SK-N-SH treated with all-trans-retinoic acid at 6 μM for 48 hours (cell line): Measurements from ENCODE around the gene RNASE1.
"Not testable (repeated sequence)": the region's sequence is repeated elsewhere in the genome, so short reads cannot be mapped to it uniquely, and the experiment has no call there.

Experiments used
- ATAC-seq: fragments of 200-7000 bp; cut with Tn5 transposase; 3 replicates; pipeline ENCODE4 v1.9.1; 2020; ENCODE audit warnings: mild to moderate bottlenecking, moderate library complexity
- ARNTL ChIP-seq: fragments of 450-650 bp; formaldehyde crosslinking; IDR thresholded peaks from 2 replicates; pipeline ENCODE4 v1.5.0; 2020; ENCODE audit warnings: low read depth, mild to moderate bottlenecking, moderate library complexity, borderline replicate concordance
- BACH2 ChIP-seq: fragments of 250-450 bp; sonication (Bioruptor Pico); IDR thresholded peaks from 2 replicates; pipeline ENCODE4 v1.9.0; 2021; ENCODE audit warnings: mild to moderate bottlenecking, borderline replicate concordance
- CREB5 ChIP-seq: fragments of 250-450 bp; sonication (Bioruptor Pico); IDR thresholded peaks from 2 replicates; pipeline ENCODE4 v1.5.1; 2020; ENCODE audit warnings: low read depth, mild to moderate bottlenecking, moderate library complexity
- CSDC2 ChIP-seq: fragments of 250-450 bp; sonication (Bioruptor Pico); IDR thresholded peaks from 2 replicates; pipeline ENCODE4 v1.5.0; 2020; ENCODE audit warnings: mild to moderate bottlenecking, moderate library complexity
- CSRNP3 ChIP-seq: fragments of 250-450 bp; sonication (Bioruptor Pico); IDR thresholded peaks from 2 replicates; pipeline ENCODE4 v1.5.1; 2021; ENCODE audit warnings: mild to moderate bottlenecking, moderate library complexity
- ESRRG ChIP-seq: fragments of 250-450 bp; sonication (Bioruptor Pico); IDR thresholded peaks from 2 replicates; pipeline ENCODE4 v1.6.1; 2021; ENCODE audit warnings: mild to moderate bottlenecking
- GLIS3 ChIP-seq: fragments of 250-450 bp; sonication (Bioruptor Pico); IDR thresholded peaks from 2 replicates; pipeline ENCODE4 v1.5.0; 2020; ENCODE audit warnings: mild to moderate bottlenecking, moderate library complexity
- ISL1 ChIP-seq: fragments of 250-450 bp; sonication (Bioruptor Pico); IDR thresholded peaks from 2 replicates; pipeline ENCODE4 v2.1.2; 2022; ENCODE audit warnings: mild to moderate bottlenecking, moderate library complexity
- OSR1 ChIP-seq: fragments of 250-450 bp; sonication (Bioruptor Pico); IDR thresholded peaks from 2 replicates; pipeline ENCODE4 v1.8.0; 2022; ENCODE audit warnings: moderate library complexity, mild to moderate bottlenecking, inconsistent platforms
- PATZ1 ChIP-seq: fragments of 250-450 bp; sonication (Bioruptor Pico); IDR thresholded peaks from 2 replicates; pipeline ENCODE4 v1.8.0; 2020; ENCODE audit warnings: mild to moderate bottlenecking, moderate library complexity, borderline replicate concordance
- POU6F1 ChIP-seq: fragments of 250-450 bp; sonication (Bioruptor Pico); IDR thresholded peaks from 2 replicates; pipeline ENCODE4 v1.8.0; 2021; ENCODE audit warnings: low read depth, mild to moderate bottlenecking, moderate library complexity, borderline replicate concordance
- PPARA ChIP-seq: fragments of 250-450 bp; sonication (Bioruptor Pico); IDR thresholded peaks from 2 replicates; pipeline ENCODE4 v1.5.0; 2020; ENCODE audit warnings: mild to moderate bottlenecking, borderline replicate concordance
- RARB ChIP-seq: fragments of 250-450 bp; sonication (Bioruptor Pico); IDR thresholded peaks from 2 replicates; pipeline ENCODE4 v1.8.0; 2021; ENCODE audit warnings: mild to moderate bottlenecking, moderate library complexity
- SNAI2 ChIP-seq: fragments of 250-450 bp; sonication (Bioruptor Pico); IDR thresholded peaks from 2 replicates; pipeline ENCODE4 v1.5.0; 2020; ENCODE audit warnings: mild to moderate bottlenecking, moderate library complexity
- TCF4 ChIP-seq: fragments of 250-450 bp; sonication (Bioruptor Pico); IDR thresholded peaks from 2 replicates; pipeline ENCODE4 v1.8.0; 2021; ENCODE audit warnings: mild to moderate bottlenecking, moderate library complexity, borderline replicate concordance
- TOX ChIP-seq: fragments of 250-450 bp; sonication (Bioruptor Pico); IDR thresholded peaks from 2 replicates; pipeline ENCODE4 v1.8.0; 2021; ENCODE audit warnings: mild to moderate bottlenecking, moderate library complexity, borderline replicate concordance
- TSHZ2 ChIP-seq: fragments of 250-450 bp; sonication (Bioruptor Pico); IDR thresholded peaks from 2 replicates; pipeline ENCODE4 v1.5.0; 2020; ENCODE audit warnings: mild to moderate bottlenecking, moderate library complexity
- ZFP3 ChIP-seq: fragments of 250-450 bp; sonication (Bioruptor Pico); IDR thresholded peaks from 2 replicates; pipeline ENCODE4 v1.5.0; 2020; ENCODE audit warnings: mild to moderate bottlenecking, moderate library complexity
- ZNF565 ChIP-seq: fragments of 450-650 bp; formaldehyde crosslinking; conservative IDR thresholded peaks from 2 replicates; pipeline ENCODE4 v1.5.0; 2020; ENCODE audit warnings: low read depth, mild to moderate bottlenecking, moderate library complexity
- ZNF70 ChIP-seq: fragments of 450-650 bp; formaldehyde crosslinking; IDR thresholded peaks from 2 replicates; pipeline ENCODE4 v1.5.0; 2020; ENCODE audit warnings: mild to moderate bottlenecking, moderate library complexity
- ZNF8 ChIP-seq: fragments of 450-650 bp; formaldehyde crosslinking; IDR thresholded peaks from 2 replicates; pipeline ENCODE4 v1.5.0; 2020; ENCODE audit warnings: mild to moderate bottlenecking, moderate library complexity

Gene RNASE1

GRCh38 chr14:20768593-20768892 is 34.1 kb downstream of the RNASE1 start:
- no peak for ATAC-seq
- TF ChIP-seq PPARA: no peak
- TF ChIP-seq SNAI2 (CRISPR knock-in tag): no peak
- no peak for TF ChIP-seq ZNF70
- TF ChIP-seq GLIS3: no peak
- no peak for TF ChIP-seq RARB (CRISPR knock-in tag)
- TF ChIP-seq TOX (CRISPR knock-in tag): no peak
- no peak for TF ChIP-seq OSR1 (CRISPR knock-in tag)
- TF ChIP-seq TCF4: no peak
- TF ChIP-seq CSRNP3 (CRISPR knock-in tag): no peak

GRCh38 chr14:20760950-20761349 is 41.7 kb downstream of the RNASE1 start:
- TF ChIP-seq CREB5 (no peak), ISL1 (CRISPR knock-in tag) (no peak), GLIS3 (no peak), ZNF8 (CRISPR knock-in tag) (no peak), ZNF565 (no peak), POU6F1 (no peak), ZFP3 (CRISPR knock-in tag) (no peak), ARNTL (CRISPR knock-in tag) (no peak)
- no peak for ATAC-seq

- ATAC-seq: not testable (repeated sequence)
Observed at GRCh38 chr14:20759465-20759864, 43.2 kb downstream of the RNASE1 start.

GRCh38 chr14:20757965-20758364 is 44.7 kb downstream of the RNASE1 start:
- no peak for TF ChIP-seq TSHZ2 (CRISPR knock-in tag)
- TF ChIP-seq ZNF565: no peak
- TF ChIP-seq CSRNP3 (CRISPR knock-in tag): no peak
- no peak for TF ChIP-seq SNAI2 (CRISPR knock-in tag)
- TF ChIP-seq TOX (CRISPR knock-in tag): no peak
- TF ChIP-seq, all 23 proteins: peak for 0

GRCh38 chr14:20755037-20755436 is 47.6 kb downstream of the RNASE1 start:
- ATAC-seq: no peak
- no peak for TF ChIP-seq POU6F1
- TF ChIP-seq ZNF70: no peak
- no peak for TF ChIP-seq ARNTL (CRISPR knock-in tag)
- TF ChIP-seq ZNF8 (CRISPR knock-in tag): no peak
- TF ChIP-seq CSRNP3 (CRISPR knock-in tag): no peak
- TF ChIP-seq ISL1 (CRISPR knock-in tag): no peak
- no peak for TF ChIP-seq ZFP3 (CRISPR knock-in tag)
- no peak for TF ChIP-seq ESRRG (CRISPR knock-in tag)
- no peak for TF ChIP-seq PATZ1 (CRISPR knock-in tag)
- no peak for TF ChIP-seq SNAI2 (CRISPR knock-in tag)
- TF ChIP-seq CSDC2 (CRISPR knock-in tag): no peak
- no peak for TF ChIP-seq GLIS3
- no peak for TF ChIP-seq BACH2 (CRISPR knock-in tag)

More at GRCh38 chr14:20757965-20758364, 44.7 kb downstream of the RNASE1 start:
- no peak for ATAC-seq
